SJSA1 (cell line): Measurements from ENCODE around the gene ACTL8. TPM values are rescaled to one million over a fixed set of nuclear protein-coding genes. Genes with fewer than 3 reads are reported as not detected.

Experiments used
- DNase-seq, 2 experiments: peaks; one replicate each; pipeline ENCODE4 v3.0.0-alpha.2; 2015 to 2020; ENCODE audit warnings: low spot score in 2 of 2, low read depth in 1 of 2
- H3K27ac ChIP-seq: fragments of 250-450 bp; sonication (Bioruptor Pico); 2 replicates; pipeline ENCODE4 v1.5.1; 2020; ENCODE audit warnings: mild to moderate bottlenecking, moderate library complexity
- H3K27me3 ChIP-seq: fragments of 250-450 bp; sonication (Bioruptor Pico); replicated peaks from 2 replicates; pipeline ENCODE4 v1.5.1; 2020; ENCODE audit warnings: mild to moderate bottlenecking, moderate library complexity
- H3K36me3 ChIP-seq: fragments of 250-450 bp; sonication (Bioruptor Pico); 2 replicates; pipeline ENCODE4 v1.5.1; 2020; ENCODE audit warnings: mild to moderate bottlenecking
- H3K4me1 ChIP-seq: fragments of 250-450 bp; sonication (Bioruptor Pico); replicated peaks from 2 replicates; pipeline ENCODE4 v1.6.1; 2021; ENCODE audit warnings: mild to moderate bottlenecking
- H3K4me3 ChIP-seq: fragments of 250-450 bp; sonication (Bioruptor Pico); 2 replicates; pipeline ENCODE4 v1.5.1; 2020; ENCODE audit warnings: mild to moderate bottlenecking
- H3K9me3 ChIP-seq: fragments of 250-450 bp; sonication (Bioruptor Pico); replicated peaks from 2 replicates; pipeline ENCODE4 v1.5.1; 2020; ENCODE audit warnings: mild to moderate bottlenecking
- total RNA-seq: library from RNA; depleted of rRNA; stranded (reverse); fragments of >200 nt; shearing (Covaris generic); gene quantifications from 2 replicates; pipeline ENCODE4 v1.2.3, GENCODE V29; 2014

The ACTL8 gene
- total RNA-seq, 1 experiment from 2014 or later = not detected

DNA sequence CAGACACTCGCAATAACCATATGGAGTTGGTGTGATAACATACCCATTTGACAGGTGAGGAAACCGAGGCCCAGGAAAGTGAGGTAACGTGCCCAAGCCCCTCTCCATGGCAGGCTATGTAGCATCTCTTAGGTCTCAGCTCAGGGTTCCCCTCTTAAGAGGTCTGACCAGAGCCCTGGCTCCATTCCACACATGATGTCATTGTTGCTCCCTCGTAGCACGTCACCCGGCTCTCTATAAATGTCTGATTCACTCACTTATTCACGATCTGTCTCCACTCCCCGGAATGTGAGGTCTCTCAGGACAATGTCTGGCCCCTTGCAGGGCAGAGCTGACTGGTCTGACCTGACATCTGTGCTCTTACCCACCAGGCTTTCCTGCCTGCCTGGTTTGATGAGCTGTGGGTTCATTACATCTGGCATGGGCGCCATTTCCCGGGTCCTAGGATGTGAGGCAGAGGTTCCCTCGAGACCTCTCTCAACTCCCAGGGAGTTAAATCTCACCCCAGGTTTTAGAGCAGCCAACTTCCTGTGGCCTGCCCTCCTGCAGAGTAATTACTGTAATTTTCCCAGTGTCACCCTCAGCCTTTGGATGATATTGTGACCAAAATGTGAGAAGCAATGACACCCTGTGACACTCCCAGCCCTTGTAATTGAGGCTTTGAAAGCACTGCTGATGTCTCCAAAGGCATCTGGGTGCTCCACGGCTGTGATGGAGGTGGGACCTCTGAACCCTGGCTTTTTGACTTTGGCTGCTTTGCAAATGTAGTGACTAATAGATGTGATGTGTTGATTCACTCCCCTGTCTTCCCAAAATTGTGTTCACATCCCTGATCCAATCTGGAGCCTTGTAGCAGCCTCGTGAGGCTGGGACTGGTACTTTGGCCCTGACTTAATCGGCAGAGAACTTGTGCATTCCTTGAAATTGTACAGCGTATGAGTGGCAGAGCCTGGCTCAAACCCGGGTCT is 10.6 kb downstream of the ACTL8 start:
- no peaks in the 10 kb centered on the region for H3K9me3 ChIP-seq
- peak; percentile 43 to 68 for DNase-seq
- H3K4me3 ChIP-seq = no peak overlapping the region
- no peak overlapping the region for H3K27ac ChIP-seq
- no peaks in the 10 kb centered on the region for H3K27me3 ChIP-seq
- H3K4me1 ChIP-seq = peaks cover 8% of the 10 kb centered on the region
- no peaks in the 10 kb centered on the region for H3K36me3 ChIP-seq

DNA sequence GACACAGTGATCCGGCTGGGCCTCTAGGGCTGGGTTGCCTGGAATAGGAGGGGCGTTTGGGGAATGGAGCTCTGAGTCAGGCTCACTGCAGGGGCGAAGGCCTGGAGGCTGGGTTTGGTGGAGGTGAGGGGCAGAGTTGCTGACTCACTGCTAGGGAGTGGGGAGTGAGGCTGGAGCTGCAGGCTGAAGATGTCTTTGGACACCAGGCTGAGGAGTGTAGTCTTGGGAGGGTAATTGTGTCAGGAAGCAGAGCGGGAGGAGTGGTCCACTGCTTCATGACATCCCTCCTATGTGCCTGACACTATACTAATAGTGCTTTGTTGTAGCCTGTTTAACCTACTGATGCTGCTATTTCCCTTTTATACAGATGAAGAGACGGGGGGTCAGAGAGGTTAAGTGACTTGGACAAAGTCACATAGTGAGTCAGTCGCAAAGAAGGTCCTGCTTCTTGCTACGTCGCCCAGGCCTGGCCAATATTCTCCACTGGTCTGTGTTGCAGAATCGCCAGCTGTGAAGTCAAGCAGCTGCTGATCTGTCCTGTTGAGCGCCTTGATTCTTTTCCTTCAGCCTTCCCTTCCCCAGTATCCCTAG is 13.6 kb downstream of the ACTL8 start:
- H3K36me3 ChIP-seq = no peaks in the 10 kb centered on the region
- H3K27me3 ChIP-seq = peaks cover 7% of the 10 kb centered on the region; the same call in 1 of the 2 replicates
- no peaks in the 10 kb centered on the region for H3K9me3 ChIP-seq
- H3K4me3 ChIP-seq = no peak overlapping the region
- H3K4me1 ChIP-seq = peaks cover 8% of the 10 kb centered on the region
- DNase-seq = peak; percentile 17 to 52
- no peak overlapping the region for H3K27ac ChIP-seq

DNA sequence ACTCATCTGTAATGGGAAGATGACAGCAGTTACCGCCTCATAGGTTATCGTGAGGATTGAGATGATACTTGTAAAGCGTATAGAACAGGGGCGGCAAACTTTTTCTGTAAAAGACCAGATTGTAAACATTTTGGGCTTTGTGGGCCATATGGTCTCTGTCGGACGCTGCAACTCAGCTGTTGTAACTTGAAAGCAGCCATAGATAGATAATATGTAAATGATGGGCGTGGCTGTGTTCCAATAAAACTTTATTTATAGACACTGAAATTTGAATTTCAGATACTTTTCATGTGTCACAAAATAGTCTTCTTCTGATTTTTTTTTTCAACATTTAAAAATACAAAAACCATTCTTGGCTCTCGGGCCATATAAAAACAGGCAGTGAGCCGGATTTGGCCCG is 15.8 kb downstream of the ACTL8 start:
- H3K4me1 ChIP-seq = peaks cover 8% of the 10 kb centered on the region
- no peak overlapping the region for H3K4me3 ChIP-seq
- H3K36me3 ChIP-seq = no peaks in the 10 kb centered on the region
- no peak overlapping the region for H3K27ac ChIP-seq
- H3K27me3 ChIP-seq = peaks cover 7% of the 10 kb centered on the region
- DNase-seq = no peak
- H3K9me3 ChIP-seq = no peaks in the 10 kb centered on the region

DNA sequence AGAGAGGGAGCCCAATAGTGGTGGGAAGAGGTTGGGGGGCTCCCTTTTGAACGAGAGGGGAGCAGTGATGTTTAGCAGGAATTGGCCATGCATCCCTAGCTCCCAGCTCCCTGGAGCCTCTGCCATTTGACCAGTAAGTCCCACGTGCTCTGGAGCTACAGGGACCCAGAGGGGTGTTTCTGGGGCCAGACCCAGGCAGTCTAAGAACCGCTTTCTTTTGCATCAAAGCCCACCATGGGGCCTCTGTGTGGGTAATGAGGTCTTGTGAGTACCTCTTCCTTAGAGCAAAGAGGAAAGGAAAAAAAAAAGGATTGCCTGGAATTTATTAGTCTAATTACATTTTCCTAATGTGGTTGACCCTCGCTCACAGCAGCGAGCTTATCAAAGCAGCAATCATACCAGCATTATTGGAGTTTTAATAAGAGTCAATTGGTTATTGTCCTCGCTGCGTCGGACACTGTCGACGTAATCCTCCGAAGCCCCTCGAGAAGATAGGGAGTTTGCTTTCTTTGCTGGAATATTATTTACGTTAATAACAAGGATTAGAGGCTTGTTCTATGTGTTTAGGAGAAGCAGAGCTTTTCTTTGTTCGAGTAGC is 17.6 kb downstream of the ACTL8 start:
- H3K4me1 ChIP-seq = peaks cover 8% of the 10 kb centered on the region
- peaks cover 12% of the 10 kb centered on the region for H3K27me3 ChIP-seq
- no peaks in the 10 kb centered on the region for H3K36me3 ChIP-seq
- DNase-seq = no peak
- no peak overlapping the region for H3K4me3 ChIP-seq
- H3K9me3 ChIP-seq = no peaks in the 10 kb centered on the region
- no peak overlapping the region for H3K27ac ChIP-seq

DNA sequence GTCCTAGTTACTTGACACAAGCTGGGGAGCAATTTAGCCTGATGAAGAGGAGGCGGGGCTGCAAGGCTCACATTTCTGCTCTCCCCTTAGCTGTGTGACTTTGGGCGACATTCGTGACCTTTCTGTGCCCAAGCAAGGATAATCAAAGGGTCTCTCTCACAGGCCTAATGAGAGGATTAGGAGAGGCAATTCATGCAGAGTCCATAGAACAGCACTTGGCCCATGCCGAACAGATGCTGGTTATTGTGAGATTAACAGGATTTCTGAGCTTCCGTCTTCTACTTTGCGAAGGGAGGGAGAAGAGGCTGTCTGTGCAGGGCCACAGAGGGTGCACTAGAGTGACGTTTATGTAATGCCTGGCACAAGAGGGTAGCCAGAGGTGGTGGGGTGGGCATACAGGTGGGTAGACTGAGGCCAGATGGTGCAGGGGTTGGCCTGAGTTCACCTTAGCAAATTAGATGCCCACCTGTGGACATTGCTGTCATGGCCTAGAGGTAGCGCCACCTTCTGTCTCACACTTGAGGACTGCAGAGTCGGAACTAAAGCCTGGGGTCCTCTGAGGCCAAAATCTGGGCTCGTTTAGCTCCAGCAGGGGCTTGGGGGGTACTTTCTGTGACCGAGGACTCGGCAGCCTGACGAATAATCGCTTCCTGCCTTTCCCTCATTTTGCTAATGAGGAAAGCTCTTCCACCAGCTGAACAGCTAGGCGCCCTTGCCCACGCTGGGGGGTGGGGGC is 18.6 kb downstream of the ACTL8 start:
- H3K27ac ChIP-seq = no peak overlapping the region
- H3K4me3 ChIP-seq = no peak overlapping the region
- H3K36me3 ChIP-seq = no peaks in the 10 kb centered on the region
- peaks cover 2% of the 10 kb centered on the region for H3K4me1 ChIP-seq
- peaks cover 12% of the 10 kb centered on the region for H3K27me3 ChIP-seq
- no peak for DNase-seq
- H3K9me3 ChIP-seq = no peaks in the 10 kb centered on the region

DNA sequence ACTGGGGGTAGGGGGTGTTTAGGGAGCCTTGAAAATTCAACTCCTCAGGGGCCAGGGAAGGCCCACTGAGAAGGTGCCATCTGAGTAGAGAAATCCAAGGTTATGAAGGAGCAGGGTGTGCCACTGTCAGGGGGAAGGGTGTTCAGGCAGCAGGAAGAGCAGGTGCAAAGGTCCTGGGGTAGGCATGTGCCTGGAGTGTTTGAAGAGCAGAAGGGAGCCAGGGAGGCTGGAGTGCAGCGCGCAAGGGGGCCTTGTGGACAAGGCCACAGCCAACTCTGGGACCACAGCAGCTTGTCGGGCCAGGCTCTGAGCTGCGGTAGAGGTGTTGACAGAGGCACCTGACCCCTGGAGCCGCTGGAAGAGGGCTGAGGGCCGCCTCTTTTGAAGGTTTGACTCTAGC is 19.3 kb downstream of the ACTL8 start:
- Histone ChIP-seq H3K4me3 (no peak overlapping the region), H3K27ac (no peak overlapping the region), H3K36me3 (no peaks in the 10 kb centered on the region), H3K27me3 (peaks cover 12% of the 10 kb centered on the region), H3K9me3 (no peaks in the 10 kb centered on the region), H3K4me1 (no peaks in the 10 kb centered on the region)
- DNase-seq = no peak

DNA sequence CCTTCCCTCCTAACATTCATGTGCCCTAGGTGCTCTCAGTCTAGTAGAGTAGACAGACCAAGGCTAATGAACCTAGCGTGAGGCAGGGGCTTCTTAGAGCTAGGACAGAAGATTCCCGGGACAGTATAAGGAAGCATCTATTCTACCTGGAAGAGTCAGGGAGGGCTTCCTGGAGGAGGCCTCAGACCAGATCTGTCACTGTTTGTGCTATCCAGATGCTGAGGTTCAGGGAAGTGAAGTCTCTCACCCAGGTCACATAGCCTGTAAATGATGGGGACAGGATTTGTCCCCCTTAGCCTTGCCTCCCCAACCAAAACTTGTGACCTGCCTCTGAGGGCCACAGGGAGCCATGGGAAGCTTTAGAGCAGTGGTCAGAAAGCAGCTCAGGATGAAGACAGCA is 20.7 kb downstream of the ACTL8 start:
- Histone ChIP-seq H3K27me3 (peaks cover 12% of the 10 kb centered on the region), H3K4me1 (no peaks in the 10 kb centered on the region), H3K27ac (no peak overlapping the region), H3K4me3 (no peak overlapping the region), H3K36me3 (no peaks in the 10 kb centered on the region), H3K9me3 (no peaks in the 10 kb centered on the region)
- DNase-seq = no peak

DNA sequence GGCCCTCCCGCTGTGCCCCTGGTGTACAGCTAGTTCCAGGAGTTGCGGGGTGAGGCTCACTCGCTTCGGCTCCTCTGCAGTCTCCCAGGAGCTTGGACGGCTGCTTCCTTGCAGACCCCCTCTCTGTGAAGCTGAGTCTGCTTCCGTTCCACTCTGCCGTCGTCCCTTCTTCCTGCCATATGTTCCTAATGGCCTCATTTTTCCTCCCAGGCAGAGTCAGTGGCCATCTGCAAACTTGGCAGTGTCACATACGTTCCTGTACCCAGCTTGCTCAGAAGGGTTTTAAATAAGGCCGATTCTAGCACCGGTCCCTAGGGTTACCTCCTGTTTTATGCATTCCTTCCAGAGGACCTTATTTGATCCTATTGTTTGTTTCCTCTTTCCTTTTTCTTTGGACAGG is 21.3 kb downstream of the ACTL8 start:
- Histone ChIP-seq H3K36me3 (no peaks in the 10 kb centered on the region), H3K9me3 (no peaks in the 10 kb centered on the region), H3K27me3 (peaks cover 12% of the 10 kb centered on the region), H3K27ac (no peak overlapping the region), H3K4me1 (no peaks in the 10 kb centered on the region), H3K4me3 (no peak overlapping the region)
- DNase-seq = no peak

DNA sequence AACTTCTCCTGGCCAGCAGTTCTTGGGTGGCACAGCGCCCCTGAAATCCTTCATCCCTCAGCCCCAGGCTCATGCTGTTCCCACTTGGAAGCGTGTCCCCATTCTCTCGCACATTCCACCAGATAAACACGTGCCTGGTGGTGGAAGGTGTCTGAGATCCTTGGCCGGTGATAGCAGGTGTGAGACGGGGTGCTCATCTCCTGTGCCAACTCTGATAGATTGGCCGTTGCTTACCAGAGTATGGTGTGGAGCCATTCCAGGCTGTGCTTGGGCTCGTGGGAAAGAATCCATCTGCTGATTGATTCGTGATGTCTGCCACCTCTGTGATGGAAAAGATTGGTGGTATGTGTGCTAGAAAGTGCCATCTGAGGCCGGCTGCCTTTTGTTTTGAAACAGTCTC is 22.2 kb downstream of the ACTL8 start:
- Histone ChIP-seq H3K4me3 (no peak overlapping the region), H3K9me3 (no peaks in the 10 kb centered on the region), H3K36me3 (no peaks in the 10 kb centered on the region), H3K27ac (no peak overlapping the region), H3K4me1 (no peaks in the 10 kb centered on the region), H3K27me3 (peaks cover 12% of the 10 kb centered on the region)
- no peak for DNase-seq

DNA sequence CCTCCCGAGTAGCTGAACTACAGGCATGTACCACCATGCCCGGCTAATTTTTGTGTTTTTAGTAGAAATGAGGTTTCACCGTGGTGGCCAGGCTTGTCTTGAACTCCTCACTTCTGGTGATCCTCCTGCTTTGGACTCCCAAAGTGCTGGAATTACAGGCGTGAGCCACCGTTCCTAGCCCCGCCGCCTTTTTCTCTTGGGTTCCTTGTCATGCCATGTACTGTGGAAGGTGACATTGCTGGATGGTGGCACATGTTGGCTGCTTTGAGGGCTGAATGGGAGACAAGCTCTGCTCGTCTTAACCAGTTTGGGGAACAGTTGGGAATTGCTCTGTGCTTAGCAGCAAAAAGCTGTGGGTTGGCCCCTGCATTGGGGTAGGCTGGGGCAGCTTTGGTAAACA is 22.7 kb downstream of the ACTL8 start:
- no peaks in the 10 kb centered on the region for H3K9me3 ChIP-seq
- H3K4me1 ChIP-seq = no peaks in the 10 kb centered on the region
- DNase-seq = no peak
- H3K27ac ChIP-seq = no peak overlapping the region
- no peak overlapping the region for H3K4me3 ChIP-seq
- peaks cover 16% of the 10 kb centered on the region for H3K27me3 ChIP-seq
- H3K36me3 ChIP-seq = no peaks in the 10 kb centered on the region

DNA sequence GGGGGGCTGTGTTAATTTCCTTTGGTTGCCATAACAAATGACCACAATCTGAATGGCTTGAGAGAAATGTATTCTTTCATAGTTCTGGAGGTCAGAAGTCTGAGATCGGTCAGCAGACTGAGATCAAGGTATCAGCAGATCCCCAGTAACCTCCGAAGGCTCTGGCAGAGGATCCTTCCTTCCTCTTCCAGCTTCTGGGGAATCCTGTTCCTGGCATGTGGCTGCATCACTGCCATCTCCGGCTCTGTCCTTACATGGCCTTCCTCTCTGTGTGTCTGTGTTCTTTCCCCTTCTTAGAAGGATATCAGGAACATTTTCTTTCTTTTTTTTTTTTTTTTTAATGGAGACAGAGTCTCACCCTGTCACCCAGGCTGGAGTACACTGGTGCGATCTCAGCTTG is 25.8 kb downstream of the ACTL8 start:
- no peaks in the 10 kb centered on the region for H3K9me3 ChIP-seq
- H3K4me3 ChIP-seq = no peak overlapping the region
- peaks cover 14% of the 10 kb centered on the region for H3K27me3 ChIP-seq
- no peaks in the 10 kb centered on the region for H3K36me3 ChIP-seq
- no peak overlapping the region for H3K27ac ChIP-seq
- no peaks in the 10 kb centered on the region for H3K4me1 ChIP-seq
- no peak for DNase-seq

DNA sequence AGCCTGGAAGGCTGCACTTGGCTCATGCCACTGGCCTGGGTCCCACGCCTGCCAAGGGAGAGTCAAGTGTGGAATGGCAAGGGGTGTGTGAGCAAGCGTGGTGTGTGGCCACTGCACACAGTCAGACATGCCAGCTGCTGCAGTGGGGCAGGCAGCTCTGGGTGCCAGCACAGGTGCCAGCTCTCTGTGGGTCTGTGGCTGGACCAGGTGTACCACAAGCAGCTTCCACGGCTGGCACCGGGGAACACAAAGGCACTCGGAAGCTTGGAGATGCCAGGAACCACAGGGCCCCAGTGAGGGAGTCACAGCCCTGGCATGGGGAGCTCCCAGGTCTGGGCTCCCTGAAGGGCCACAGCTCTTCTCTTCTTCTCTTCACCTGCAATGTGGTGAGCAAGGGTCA is 34.8 kb downstream of the ACTL8 start:
- no peak for DNase-seq
- no peaks in the 10 kb centered on the region for H3K9me3 ChIP-seq
- no peaks in the 10 kb centered on the region for H3K36me3 ChIP-seq

DNA sequence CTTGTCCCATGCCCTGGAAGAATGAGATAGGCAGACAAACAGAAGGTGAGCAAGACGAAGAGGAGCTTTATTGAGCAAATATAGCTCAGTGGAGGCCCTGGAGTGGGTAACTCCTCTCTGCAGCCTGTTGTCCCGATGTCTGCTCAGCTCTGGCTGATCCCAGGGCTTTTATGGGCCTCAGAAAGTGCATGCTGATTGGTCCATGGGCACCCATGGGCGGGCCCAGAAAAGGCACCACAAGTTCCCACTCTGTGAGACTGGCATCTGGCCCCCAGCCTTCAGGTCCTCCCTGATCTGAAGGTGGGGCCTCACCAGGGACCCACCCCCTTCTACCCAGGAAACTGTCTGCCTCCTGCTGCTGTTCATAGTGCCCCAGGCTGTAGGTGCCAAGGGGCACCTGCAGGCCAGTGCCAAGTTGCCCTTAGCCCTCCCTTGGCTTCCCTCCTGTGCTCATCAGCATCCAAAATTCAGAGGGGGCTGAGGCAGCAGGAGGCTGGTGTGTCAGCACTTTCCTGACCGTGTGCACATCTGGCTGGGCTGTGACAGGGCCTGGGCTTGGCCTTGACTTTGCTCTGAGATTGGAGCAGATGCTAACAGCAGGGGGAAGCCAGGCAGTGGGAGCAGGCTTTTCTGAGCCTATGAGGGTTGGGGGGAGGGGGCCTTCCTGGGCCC is 35.4 kb downstream of the ACTL8 start:
- Histone ChIP-seq H3K9me3 (no peaks in the 10 kb centered on the region), H3K4me3 (no peak overlapping the region), H3K27ac (no peak overlapping the region), H3K4me1 (no peaks in the 10 kb centered on the region), H3K36me3 (no peaks in the 10 kb centered on the region), H3K27me3 (peaks cover 32% of the 10 kb centered on the region)
- no peak for DNase-seq

More for the DNA sequence above, 34.8 kb downstream of the ACTL8 start:
- Histone ChIP-seq H3K27me3 (peaks cover 26% of the 10 kb centered on the region), H3K4me3 (no peak overlapping the region), H3K4me1 (no peaks in the 10 kb centered on the region), H3K27ac (no peak overlapping the region)
